Activated T-cell treated with anti-CD3 and anti-CD28 coated beads, Interleukin-2, amount 50 U/mL, for 4 hours (primary cell): Measurements from ENCODE around the gene MPP3. TPM values are rescaled to one million over a fixed set of nuclear protein-coding genes. Genes with fewer than 3 reads are reported as not detected.
A peak's percentile ranks its signal among the peaks of the same experiment; 100 is the strongest.

Experiments
- ATAC-seq, 2 donors: fragments of 200-7000 bp; cut with Tn5 transposase; one replicate each; pipeline ENCODE4 v1.10.0; 2021
- DNase-seq: peaks from one replicate; pipeline ENCODE4 v3.0.0-alpha.2; 2020
- H3K27me3 Mint-ChIP-seq: one replicate; pipeline ENCODE4 v1.8.0; 2021; ENCODE audit warnings: low read depth, mixed read lengths
- H3K36me3 Mint-ChIP-seq: one replicate; pipeline ENCODE4 v1.8.0; 2022; ENCODE audit warnings: mixed read lengths; ENCODE audit not compliant: insufficient read depth
- H3K4me1 Mint-ChIP-seq: one replicate; pipeline ENCODE4 v1.8.0; 2021; ENCODE audit warnings: low read depth, mixed read lengths
- H3K4me3 Mint-ChIP-seq: one replicate; pipeline ENCODE4 v1.8.0; 2021; ENCODE audit warnings: mild to moderate bottlenecking, moderate library complexity, mixed read lengths
- H3K9me3 Mint-ChIP-seq: one replicate; pipeline ENCODE4 v1.8.0; 2021; ENCODE audit warnings: mixed read lengths
- total RNA-seq, 3 donors: library from RNA; stranded (reverse); gene quantifications; one replicate each; pipeline ENCODE4 v1.2.1, GENCODE V29; 2021

Gene MPP3
- total RNA-seq, 3 donors from 2014 or later = 0.24 to 0.94 (median 0.87) TPM

DNA sequence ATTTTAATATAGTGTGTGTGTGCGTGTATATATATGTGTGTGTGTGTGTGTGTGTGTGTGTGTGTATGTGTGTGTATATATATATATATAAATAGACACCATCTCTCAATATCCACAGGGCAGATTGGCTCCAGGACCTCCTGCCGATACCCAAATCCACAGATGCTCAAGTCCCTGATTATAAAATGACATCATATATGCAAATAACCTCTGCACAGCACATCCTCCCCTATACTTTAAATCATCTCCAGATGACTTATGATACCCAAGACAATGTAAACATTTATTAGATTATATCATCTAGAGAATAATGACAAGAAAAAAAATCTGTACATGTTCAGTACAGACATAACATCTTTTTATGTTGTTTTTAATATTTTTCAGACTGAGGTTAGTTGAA is 62.0 kb downstream of the MPP3 start:
- H3K36me3 Mint-ChIP-seq = peaks cover 14% of the 10 kb centered on the region

DNA sequence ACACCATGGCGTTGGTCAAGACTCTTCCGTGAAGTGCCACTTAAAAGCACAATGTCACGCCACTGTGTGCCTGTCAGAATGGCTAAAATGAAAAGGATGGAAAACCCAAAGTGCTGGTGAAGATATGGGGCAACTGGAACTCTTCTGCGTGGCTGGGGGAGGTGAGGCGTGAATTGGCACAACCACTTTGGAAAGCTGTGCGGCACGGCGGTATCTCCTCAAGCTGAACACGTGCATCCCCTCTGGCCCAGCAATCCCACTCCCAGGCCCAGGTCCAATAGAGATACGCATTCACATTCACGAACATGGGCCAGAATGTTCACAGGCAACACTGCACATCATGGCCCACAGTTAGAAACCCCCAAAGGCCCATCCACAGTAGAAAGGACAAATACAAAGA is 63.1 kb downstream of the MPP3 start:
- peaks cover 2% of the 10 kb centered on the region for H3K4me1 Mint-ChIP-seq
- H3K9me3 Mint-ChIP-seq = no peaks in the 10 kb centered on the region
- H3K36me3 Mint-ChIP-seq = peaks cover 14% of the 10 kb centered on the region
- DNase-seq (no peak), ATAC-seq (no peak)
- H3K27me3 Mint-ChIP-seq = no peaks in the 10 kb centered on the region
- no peak overlapping the region for H3K4me3 Mint-ChIP-seq

More for the DNA sequence above, 62.0 kb downstream of the MPP3 start:
- Mint-ChIP-seq H3K4me1 (peaks cover 2% of the 10 kb centered on the region), H3K4me3 (no peak overlapping the region), H3K27me3 (no peaks in the 10 kb centered on the region), H3K9me3 (no peaks in the 10 kb centered on the region)
- DNase-seq = no peak
- no peak for ATAC-seq

DNA sequence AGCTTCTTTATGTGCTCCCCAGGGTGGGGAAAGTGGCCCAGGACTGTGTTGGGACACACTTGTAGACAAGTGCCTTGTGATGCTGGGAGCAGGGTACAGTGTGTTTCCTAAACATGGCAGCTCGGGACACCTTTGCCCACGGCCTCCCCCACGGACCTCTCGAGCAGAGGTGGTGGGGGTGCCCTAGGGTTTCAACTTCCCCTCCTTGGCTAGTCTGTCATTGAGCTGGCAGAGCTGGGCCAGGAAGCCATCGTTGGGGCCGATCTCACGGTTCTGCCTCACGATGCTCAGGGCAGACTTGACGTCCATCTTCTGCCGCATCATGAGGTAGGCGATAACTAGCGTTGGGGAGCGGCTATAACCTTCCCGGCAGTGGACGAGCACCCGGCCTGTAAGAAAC is 63.5 kb downstream of the MPP3 start:
- Mint-ChIP-seq H3K27me3 (no peaks in the 10 kb centered on the region), H3K9me3 (no peaks in the 10 kb centered on the region), H3K36me3 (peaks cover 14% of the 10 kb centered on the region), H3K4me1 (peaks cover 2% of the 10 kb centered on the region), H3K4me3 (no peak overlapping the region)
- no peak for DNase-seq
- ATAC-seq = no peak

GRCh38 chr17:43768943-43769342 is 64.0 kb downstream of the MPP3 start:
- H3K36me3 Mint-ChIP-seq = peaks cover 14% of the 10 kb centered on the region
- no peaks in the 10 kb centered on the region for H3K9me3 Mint-ChIP-seq
- no peaks in the 10 kb centered on the region for H3K27me3 Mint-ChIP-seq
- DNase-seq (no peak), ATAC-seq (no peak)
- H3K4me3 Mint-ChIP-seq = no peak overlapping the region
- peaks cover 2% of the 10 kb centered on the region for H3K4me1 Mint-ChIP-seq

GRCh38 chr17:43768382-43768781 is 64.6 kb downstream of the MPP3 start:
- Mint-ChIP-seq H3K27me3 (no peaks in the 10 kb centered on the region), H3K9me3 (no peaks in the 10 kb centered on the region), H3K36me3 (peaks cover 14% of the 10 kb centered on the region), H3K4me3 (no peak overlapping the region), H3K4me1 (peaks cover 2% of the 10 kb centered on the region)
- ATAC-seq = no peak
- no peak for DNase-seq

DNA sequence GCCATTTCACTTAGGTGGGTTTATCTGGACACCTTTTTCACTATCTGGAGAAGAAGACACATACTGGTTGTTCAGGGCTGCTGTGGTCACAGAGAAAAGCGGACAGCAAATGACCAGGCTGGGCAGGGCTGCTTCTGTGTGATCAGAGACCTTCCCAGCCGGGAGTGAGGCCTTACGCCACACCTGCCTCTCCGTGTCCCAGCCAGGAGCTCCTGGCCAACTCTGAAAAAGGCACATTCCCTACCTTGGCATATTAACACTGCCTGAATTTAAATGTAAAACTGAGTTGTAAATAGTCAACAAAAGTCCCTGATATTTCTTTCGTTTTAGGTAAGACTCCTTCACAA is 65.3 kb downstream of the MPP3 start:
- H3K27me3 Mint-ChIP-seq = no peaks in the 10 kb centered on the region
- peaks cover 2% of the 10 kb centered on the region for H3K4me1 Mint-ChIP-seq
- no peaks in the 10 kb centered on the region for H3K9me3 Mint-ChIP-seq
- DNase-seq = no peak
- no peak overlapping the region for H3K4me3 Mint-ChIP-seq
- no peak for ATAC-seq
- peaks cover 13% of the 10 kb centered on the region for H3K36me3 Mint-ChIP-seq

DNA sequence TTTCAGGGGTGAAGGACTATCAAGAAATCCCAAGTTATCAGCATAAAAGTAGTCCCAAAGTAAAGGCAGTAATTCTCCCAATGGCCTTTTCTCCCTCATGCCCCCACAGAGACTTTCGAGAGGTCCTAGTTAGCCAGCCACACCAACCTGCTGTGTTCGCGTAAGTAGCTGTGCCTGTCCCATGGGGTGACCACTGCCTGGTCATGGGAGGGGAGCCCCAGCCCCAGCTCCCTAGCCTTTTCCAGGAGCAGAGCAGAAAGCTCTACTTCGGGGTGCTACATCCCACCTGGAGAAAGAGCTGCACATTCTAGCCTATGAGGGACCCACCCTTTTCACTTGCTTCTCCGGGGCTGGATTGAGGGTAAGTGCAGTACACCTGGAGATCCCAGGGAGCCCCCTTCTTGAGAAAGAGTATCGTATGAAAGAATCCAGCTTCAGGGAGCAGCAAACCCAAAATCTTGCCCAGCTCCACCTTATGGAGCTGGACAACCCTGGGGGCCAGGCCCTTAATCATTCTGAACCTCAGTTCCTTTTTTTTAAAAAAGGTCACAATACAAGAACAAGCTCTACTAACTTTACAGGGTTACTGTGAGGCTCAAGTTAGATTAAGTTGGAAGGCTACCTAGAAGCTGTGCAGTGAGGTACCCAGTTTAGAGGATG is 65.8 kb downstream of the MPP3 start:
- DNase-seq (no peak), ATAC-seq (no peak)
- Mint-ChIP-seq H3K4me3 (no peak overlapping the region), H3K36me3 (peaks cover 8% of the 10 kb centered on the region), H3K4me1 (no peaks in the 10 kb centered on the region), H3K27me3 (no peaks in the 10 kb centered on the region), H3K9me3 (no peaks in the 10 kb centered on the region)

DNA sequence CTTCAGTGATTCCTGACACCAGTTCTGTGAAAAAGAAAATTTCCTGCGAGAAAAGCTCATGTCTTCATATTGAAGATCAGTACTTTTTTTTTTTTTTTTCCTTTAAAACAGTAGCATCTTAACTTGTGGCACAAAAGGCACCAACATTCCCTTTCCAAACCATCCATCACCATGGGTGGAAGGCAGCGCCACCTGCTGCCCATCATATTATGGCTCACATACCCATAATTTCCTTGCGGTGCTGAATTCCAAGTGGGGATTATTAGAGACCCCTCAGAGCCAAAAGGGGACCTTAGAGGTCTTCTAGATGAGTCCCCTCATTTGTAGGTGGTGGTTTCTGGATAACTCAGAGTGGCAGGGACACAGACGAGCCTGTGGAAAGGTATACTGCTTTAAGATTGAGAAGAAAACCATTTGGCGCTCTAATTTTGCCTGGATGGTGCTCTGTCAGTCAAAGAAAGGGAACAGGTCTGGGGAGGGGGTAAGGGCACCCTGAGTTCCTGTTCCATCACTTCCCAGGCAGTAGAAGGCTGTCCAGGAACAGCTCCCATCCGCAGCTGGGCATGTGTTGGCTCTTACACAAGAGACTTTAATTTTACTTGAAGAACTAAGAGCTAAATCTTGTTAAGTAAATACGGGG is 66.4 kb downstream of the MPP3 start:
- H3K27me3 Mint-ChIP-seq = no peaks in the 10 kb centered on the region
- H3K4me1 Mint-ChIP-seq = no peaks in the 10 kb centered on the region
- DNase-seq (peak; percentile 55), ATAC-seq (no peak)
- peaks cover 4% of the 10 kb centered on the region for H3K36me3 Mint-ChIP-seq
- no peaks in the 10 kb centered on the region for H3K9me3 Mint-ChIP-seq
- H3K4me3 Mint-ChIP-seq = no peak overlapping the region

GRCh38 chr17:43760254-43760852 is 72.6 kb downstream of the MPP3 start:
- no peak overlapping the region for H3K4me3 Mint-ChIP-seq
- DNase-seq = peak; percentile 89
- peaks cover 22% of the 10 kb centered on the region for H3K27me3 Mint-ChIP-seq
- H3K4me1 Mint-ChIP-seq = no peaks in the 10 kb centered on the region
- peak; percentile 89 to 94 for ATAC-seq
- H3K9me3 Mint-ChIP-seq = no peaks in the 10 kb centered on the region
- H3K36me3 Mint-ChIP-seq = no peaks in the 10 kb centered on the region

- Mint-ChIP-seq H3K4me1 (no peaks in the 10 kb centered on the region), H3K9me3 (no peaks in the 10 kb centered on the region), H3K36me3 (no peaks in the 10 kb centered on the region), H3K4me3 (no peak overlapping the region), H3K27me3 (peaks cover 22% of the 10 kb centered on the region)
- ATAC-seq (no peak), DNase-seq (no peak)
Measured at GRCh38 chr17:43759836-43760235, 73.1 kb downstream of the MPP3 start.

DNA sequence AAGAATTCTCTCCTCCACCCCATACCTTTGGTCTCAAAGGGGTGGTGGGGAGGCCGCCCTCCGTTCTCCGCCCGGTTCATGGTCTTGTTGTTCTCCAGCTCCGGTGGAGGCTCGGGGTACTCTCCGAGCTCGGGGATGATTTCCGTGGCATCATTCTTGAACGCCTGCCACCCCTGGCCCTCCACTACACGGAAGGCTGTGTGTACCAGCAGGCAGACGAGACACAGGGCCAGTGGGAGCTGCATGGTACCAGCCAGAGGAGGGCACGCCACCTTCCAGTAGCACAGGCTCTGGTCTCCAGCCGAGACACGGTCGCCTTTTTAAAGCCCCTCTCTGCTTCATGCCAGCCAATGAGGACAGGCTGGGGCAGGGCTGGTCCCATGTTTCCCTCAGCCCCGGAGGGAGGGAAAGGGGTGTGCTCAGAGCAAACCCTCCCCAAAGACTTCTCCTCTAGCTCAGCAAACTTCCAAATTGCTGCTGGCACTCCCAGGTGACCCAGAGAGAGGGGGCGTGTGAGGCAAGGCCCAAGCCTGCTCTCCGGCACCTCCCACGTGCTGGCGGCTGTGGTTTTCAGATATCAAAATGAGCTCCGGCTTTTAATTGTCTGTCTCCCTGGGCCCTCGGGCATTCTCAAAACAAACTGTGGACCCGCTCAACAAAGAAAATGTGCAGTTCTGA is 74.3 kb downstream of the MPP3 start, which contains the start of gene SOST:
TSS of gene SOST (minus strand) at position 295 of the 678 bp plus-strand sequence. CDS start at position 245, 50 bp downstream.
- H3K36me3 Mint-ChIP-seq = no peaks in the 10 kb centered on the region
- H3K27me3 Mint-ChIP-seq = peaks cover 30% of the 10 kb centered on the region
- H3K9me3 Mint-ChIP-seq = no peaks in the 10 kb centered on the region

DNA sequence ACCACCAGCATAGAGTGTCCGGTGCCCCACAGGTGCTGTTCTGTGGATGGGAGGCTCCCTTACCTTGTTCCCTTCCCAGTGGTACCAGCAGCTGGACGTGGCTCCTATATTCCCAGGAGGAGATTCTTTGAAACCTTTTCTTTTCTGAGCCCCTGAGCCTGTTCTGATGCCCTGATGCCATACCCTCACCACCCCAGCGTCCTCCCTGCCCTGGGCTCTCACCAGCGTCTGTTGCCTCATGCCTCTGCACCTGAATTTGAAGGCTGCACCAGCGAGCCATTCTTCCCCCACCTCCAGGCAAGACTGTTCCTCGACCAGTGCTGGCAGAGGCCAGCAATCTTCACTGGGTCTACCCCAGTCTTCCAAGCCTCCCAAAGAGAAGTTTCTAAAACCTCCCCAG is 74.9 kb downstream of the MPP3 start:
- peaks cover 32% of the 10 kb centered on the region for H3K27me3 Mint-ChIP-seq
- H3K36me3 Mint-ChIP-seq = no peaks in the 10 kb centered on the region
- ATAC-seq (no peak), DNase-seq (no peak)
- no peaks in the 10 kb centered on the region for H3K9me3 Mint-ChIP-seq
- peaks cover 4% of the 10 kb centered on the region for H3K4me1 Mint-ChIP-seq
- no peak overlapping the region for H3K4me3 Mint-ChIP-seq

More for the DNA sequence above, 74.3 kb downstream of the MPP3 start, which contains the start of gene SOST:
- no peak for ATAC-seq
- H3K4me1 Mint-ChIP-seq = no peaks in the 10 kb centered on the region
- H3K4me3 Mint-ChIP-seq = no peak within 1 kb of the TSS
- no peak for DNase-seq

GRCh38 chr17:43757171-43757660 is 75.7 kb downstream of the MPP3 start:
- Mint-ChIP-seq H3K27me3 (peaks cover 41% of the 10 kb centered on the region), H3K4me1 (peaks cover 4% of the 10 kb centered on the region), H3K9me3 (no peaks in the 10 kb centered on the region), H3K4me3 (no peak overlapping the region), H3K36me3 (no peaks in the 10 kb centered on the region)
- DNase-seq (no peak), ATAC-seq (no peak)

- peaks cover 46% of the 10 kb centered on the region for H3K27me3 Mint-ChIP-seq
- no peak for ATAC-seq
- H3K9me3 Mint-ChIP-seq = no peaks in the 10 kb centered on the region
Measured at GRCh38 chr17:43756201-43756600, 76.7 kb downstream of the MPP3 start.

More at GRCh38 chr17:43756201-43756600, 76.7 kb downstream of the MPP3 start:
- H3K4me3 Mint-ChIP-seq = no peak overlapping the region
- no peaks in the 10 kb centered on the region for H3K36me3 Mint-ChIP-seq
- H3K4me1 Mint-ChIP-seq = peaks cover 4% of the 10 kb centered on the region
- DNase-seq = no peak
